Measurements from ENCODE around the gene PGBD2.
"Not testable (repeated sequence)": the region's sequence is repeated elsewhere in the genome, so short reads cannot be mapped to it uniquely, and the experiment has no call there.

PGBD2 gene

GRCh38 chr1:248889914-248890243, 16.2 kb upstream of the PGBD2 start:
- DNase-seq, result not testable (repeated sequence)

- no peak for DNase-seq
Observed at GRCh38 chr1:248890549-248891498, 15.2 kb upstream of the PGBD2 start.

- no peak for DNase-seq
Observed at GRCh38 chr1:248891758-248892157, 14.3 kb upstream of the PGBD2 start.

GRCh38 chr1:248892590-248892989, 13.4 kb upstream of the PGBD2 start:
- DNase-seq, result no peak

GRCh38 chr1:248894837-248895236, 11.2 kb upstream of the PGBD2 start:
- DNase-seq, result no peak

- no peak for DNase-seq
Observed at GRCh38 chr1:248897412-248898337, 8.4 kb upstream of the PGBD2 start.

GRCh38 chr1:248900637-248901036, 5.4 kb upstream of the PGBD2 start:
- no peak for DNase-seq

GRCh38 chr1:248901578-248901977, 4.5 kb upstream of the PGBD2 start:
- no peak for DNase-seq

- no peak for DNase-seq
Observed at GRCh38 chr1:248904437-248905216, 1.4 kb upstream of the PGBD2 start.

GRCh38 chr1:248905662-248906008, 400 bp upstream of the PGBD2 start:
- peak in 1 of 3 donors; percentile 2 for DNase-seq

- no peak for DNase-seq
Observed at GRCh38 chr1:248906753-248907661, 972 bp downstream of the PGBD2 start.

GRCh38 chr1:248910761-248911160, 4.7 kb downstream of the PGBD2 start:
- no peak for DNase-seq

- no peak for DNase-seq
Observed at GRCh38 chr1:248913933-248914332, 7.9 kb downstream of the PGBD2 start.

GRCh38 chr1:248914796-248915381, 8.9 kb downstream of the PGBD2 start:
- no peak for DNase-seq

GRCh38 chr1:248918131-248918530, 12.1 kb downstream of the PGBD2 start:
- DNase-seq, result no peak

GRCh38 chr1:248923352-248924338, 17.6 kb downstream of the PGBD2 start:
- no peak for DNase-seq

GRCh38 chr1:248924696-248925532, 18.9 kb downstream of the PGBD2 start:
- peak; percentile 57 to 68 (median 62) for DNase-seq

GRCh38 chr1:248925859-248926258, 19.8 kb downstream of the PGBD2 start:
- DNase-seq, result not testable (repeated sequence)
